Esophagus (tissue), 2 donors: ENCODE results near the gene NCBP2. TPM values are rescaled to one million over a fixed set of nuclear protein-coding genes. Genes with fewer than 3 reads are reported as not detected.

Source experiments
- H3K27ac ChIP-seq, 2 donors: one replicate each; pipeline ENCODE4 v1.5.1; 2013; ENCODE audit warnings: low read depth in 2 of 2, mild to moderate bottlenecking in 2 of 2, inconsistent platforms in 1 of 2, low read length in 1 of 2, moderate library complexity in 1 of 2
- H3K27me3 ChIP-seq, 2 donors: one replicate each; pipeline ENCODE4 v1.6.1; 2013; ENCODE audit warnings: low read length in 2 of 2, control low read depth in 1 of 2, mild to moderate bottlenecking in 1 of 2; ENCODE audit not compliant: insufficient read depth in 2 of 2, control insufficient read depth in 1 of 2
- H3K36me3 ChIP-seq, 2 donors: one replicate each; pipeline ENCODE4 v1.6.1; 2013; ENCODE audit warnings: low read length in 1 of 2; ENCODE audit not compliant: control insufficient read depth in 2 of 2, insufficient read depth in 2 of 2
- H3K4me1 ChIP-seq, 2 donors: one replicate each; pipeline ENCODE4 v1.6.1; 2013; ENCODE audit warnings: low read length in 1 of 2; ENCODE audit not compliant: control insufficient read depth in 2 of 2, insufficient read depth in 2 of 2
- H3K4me3 ChIP-seq, 2 donors: one replicate each; pipeline ENCODE4 v1.5.1; 2013; ENCODE audit warnings: low read length in 2 of 2, mild to moderate bottlenecking in 2 of 2, low read depth in 1 of 2, moderate library complexity in 1 of 2
- H3K9me3 ChIP-seq, 2 donors: one replicate each; pipeline ENCODE4 v1.6.1; 2013; ENCODE audit warnings: mild to moderate bottlenecking in 2 of 2, low read depth in 1 of 2, low read length in 1 of 2, moderate library complexity in 1 of 2; ENCODE audit not compliant: control insufficient read depth in 2 of 2, insufficient read depth in 1 of 2
- WGBS, 2 donors: extraction: QIAGEN DNeasy Blood & Tissue Kit; methylation state at CpG; one replicate each; pipeline ENCODE4 v1.1.7; 2013; 5-methylcytosine and 5-hydroxymethylcytosine counted together
- polyA plus RNA-seq, 2 donors: library from polyadenylated mRNA; stranded (reverse); fragments of 200-250 nt; gene quantifications; one replicate each; pipeline ENCODE4 v1.2.3, GENCODE V29; 2013
- donor health status: healthy with polysubstance abuse.
- donor health status: Bipolar disorder and iron deficiency.

The NCBP2 gene
- polyA plus RNA-seq, 2 donors: 30.1 to 30.9 TPM

DNA sequence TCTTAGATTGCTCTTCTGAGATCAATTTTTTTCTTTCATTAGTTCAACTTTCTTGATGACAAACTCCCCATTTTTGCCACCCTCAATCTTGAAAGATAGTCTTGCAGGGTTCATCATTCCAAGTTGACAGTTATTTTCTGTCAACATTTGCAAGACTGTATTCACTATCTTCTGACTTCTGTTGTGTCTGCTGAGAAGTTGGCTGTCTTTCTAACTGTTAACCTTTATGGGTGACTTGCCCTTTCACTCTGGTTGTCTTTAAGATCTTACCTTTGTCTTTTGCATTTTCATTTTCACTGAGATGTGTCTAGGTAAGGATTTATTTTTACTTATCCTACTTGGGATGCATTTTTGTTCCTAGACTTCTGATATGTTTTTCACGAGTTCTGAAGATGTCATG, 40.9 kb upstream of the NCBP2 start:
- 63 to 71% methylated on average over 1 of the region's 1 CpG for WGBS, 2 donors
- no peak overlapping the region for H3K4me3 ChIP-seq
- no peak overlapping the region for H3K27ac ChIP-seq
- H3K36me3 ChIP-seq: no peaks in the 10 kb centered on the region
- peaks cover 2% of the 10 kb centered on the region in 2 donors for H3K4me1 ChIP-seq
- no peaks in the 10 kb centered on the region for H3K27me3 ChIP-seq
- H3K9me3 ChIP-seq: peaks cover 0 to 5% of the 10 kb centered on the region in 2 donors

DNA sequence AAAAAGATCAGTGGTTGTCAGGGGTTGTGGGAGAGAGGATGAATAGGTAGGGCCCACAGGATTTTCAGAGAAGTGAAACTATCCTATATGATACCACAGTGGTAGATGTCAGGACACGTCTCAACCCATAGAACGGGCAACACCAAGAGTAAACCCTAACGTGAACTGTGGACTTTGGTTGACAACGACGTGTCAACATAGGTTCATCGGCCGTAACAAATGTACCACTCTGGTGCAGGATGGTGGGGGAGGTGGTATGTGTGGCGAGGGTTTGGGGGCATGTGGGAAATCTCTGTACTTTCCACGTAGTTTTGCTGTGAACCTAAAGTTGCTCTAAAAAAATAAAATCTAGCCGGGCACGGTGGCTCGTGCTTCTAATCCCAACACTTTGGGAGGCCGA, 39.3 kb upstream of the NCBP2 start:
- H3K4me1 ChIP-seq: peaks cover 0 to 2% of the 10 kb centered on the region in 2 donors
- peaks cover 0 to 5% of the 10 kb centered on the region in 2 donors for H3K9me3 ChIP-seq
- H3K36me3 ChIP-seq: no peaks in the 10 kb centered on the region
- no peaks in the 10 kb centered on the region for H3K27me3 ChIP-seq
- H3K4me3 ChIP-seq: no peak overlapping the region
- 91 to 92% methylated on average over 13 of the region's 13 CpGs for WGBS, 2 donors
- H3K27ac ChIP-seq: no peak overlapping the region

DNA sequence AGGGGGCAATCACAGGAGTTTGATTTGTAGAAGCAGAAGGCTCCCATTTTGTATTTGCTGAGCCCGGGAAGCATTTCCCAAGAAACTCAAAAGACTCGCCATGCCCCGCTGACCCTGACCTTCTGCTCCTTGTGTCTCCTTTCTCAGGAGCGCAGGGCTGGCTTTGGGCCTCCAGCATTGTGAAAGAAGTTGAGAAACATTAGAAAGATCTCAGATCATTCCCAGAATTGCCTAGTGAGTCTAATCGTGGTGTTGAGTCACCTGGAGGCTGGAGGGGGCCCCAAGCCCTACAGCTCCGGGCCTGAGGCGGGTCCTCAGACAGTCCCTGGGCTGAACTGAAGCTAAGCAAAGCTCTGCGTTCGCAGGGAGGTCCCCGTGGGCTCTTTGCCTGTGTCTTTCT, 37.2 kb upstream of the NCBP2 start:
- no peaks in the 10 kb centered on the region for H3K27me3 ChIP-seq
- no peak overlapping the region for H3K27ac ChIP-seq
- H3K4me1 ChIP-seq: peaks cover 0 to 2% of the 10 kb centered on the region in 2 donors
- H3K4me3 ChIP-seq: no peak overlapping the region
- H3K9me3 ChIP-seq: peaks cover 0 to 2% of the 10 kb centered on the region in 2 donors
- H3K36me3 ChIP-seq: no peaks in the 10 kb centered on the region
- WGBS, 2 donors: 76 to 82% methylated on average over 10 of the region's 10 CpGs

DNA sequence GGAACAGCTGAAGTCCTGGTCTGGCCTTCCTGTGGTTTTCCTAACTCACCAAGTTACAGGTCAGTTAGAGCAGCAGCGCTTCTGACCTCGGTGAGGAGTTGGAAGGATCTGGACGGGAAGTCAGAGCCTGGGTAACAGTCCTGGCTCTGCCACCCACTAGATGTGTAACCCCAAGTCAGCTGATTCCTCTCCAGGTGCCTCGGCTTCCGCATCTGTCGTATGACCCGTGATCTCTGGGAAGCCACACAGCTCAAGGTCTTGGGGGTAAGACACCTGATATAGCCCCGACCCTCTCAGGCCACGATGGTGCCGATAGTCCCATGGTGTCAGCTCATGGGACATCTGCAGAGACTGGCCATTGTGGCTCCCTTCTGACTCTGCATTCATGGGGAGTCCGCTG, 34.6 kb upstream of the NCBP2 start:
- Histone ChIP-seq H3K9me3 (no peaks in the 10 kb centered on the region), H3K27ac (no peak overlapping the region), H3K4me1 (peaks cover 0 to 2% of the 10 kb centered on the region in 2 donors), H3K27me3 (no peaks in the 10 kb centered on the region), H3K36me3 (no peaks in the 10 kb centered on the region), H3K4me3 (no peak overlapping the region)
- 79 to 81% methylated on average over 11 of the region's 11 CpGs for WGBS, 2 donors

DNA sequence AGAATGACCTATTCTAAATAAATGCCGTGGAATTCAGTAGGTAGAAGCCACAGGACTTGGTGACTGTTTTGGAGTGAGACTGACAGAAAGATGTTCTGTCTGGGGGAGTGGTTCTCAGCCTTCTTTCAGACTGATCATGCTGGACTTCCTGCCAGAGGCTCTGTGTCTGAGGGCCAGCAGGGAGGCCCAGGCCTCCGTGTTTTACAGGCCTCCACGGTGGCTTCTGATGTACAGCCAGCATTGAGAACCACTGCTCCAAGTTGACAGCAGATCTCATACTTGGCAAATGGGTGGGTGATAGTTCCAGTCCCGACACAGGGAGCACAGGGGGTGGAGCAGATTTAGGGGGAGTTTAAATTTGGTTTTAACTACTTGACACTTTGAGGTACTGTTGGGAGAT, 33.0 kb upstream of the NCBP2 start:
- Histone ChIP-seq H3K4me1 (peaks cover 0 to 2% of the 10 kb centered on the region in 2 donors), H3K4me3 (no peak overlapping the region), H3K27me3 (no peaks in the 10 kb centered on the region), H3K27ac (no peak overlapping the region), H3K9me3 (no peaks in the 10 kb centered on the region), H3K36me3 (no peaks in the 10 kb centered on the region)
- WGBS, 2 donors: 73 to 77% methylated on average over 4 of the region's 4 CpGs

DNA sequence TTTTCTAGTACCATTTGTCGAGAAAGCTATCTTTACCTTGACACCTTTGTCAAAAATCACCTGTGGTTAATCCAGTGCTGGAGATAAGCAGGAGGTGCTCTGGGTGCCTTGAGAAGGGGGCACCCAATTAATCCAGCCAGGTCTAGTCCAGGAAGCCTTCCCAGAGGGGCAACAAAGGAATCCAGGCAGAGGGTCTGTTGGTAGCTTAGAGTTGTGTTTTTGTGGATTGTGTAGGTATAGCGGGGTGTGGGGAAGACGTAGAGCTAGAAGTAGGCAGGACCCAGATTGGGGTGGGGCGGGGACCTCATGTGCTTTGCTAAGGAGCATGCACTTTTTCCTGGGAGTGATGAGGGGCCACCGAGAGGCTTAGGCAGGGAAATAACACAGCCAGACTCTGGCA, 32.3 kb upstream of the NCBP2 start:
- 82 to 89% methylated on average over 5 of the region's 5 CpGs for WGBS, 2 donors
- no peaks in the 10 kb centered on the region for H3K36me3 ChIP-seq
- no peaks in the 10 kb centered on the region for H3K27me3 ChIP-seq
- H3K4me3 ChIP-seq: no peak overlapping the region
- no peak overlapping the region for H3K27ac ChIP-seq
- peaks cover 0 to 2% of the 10 kb centered on the region in 2 donors for H3K4me1 ChIP-seq
- H3K9me3 ChIP-seq: no peaks in the 10 kb centered on the region

DNA sequence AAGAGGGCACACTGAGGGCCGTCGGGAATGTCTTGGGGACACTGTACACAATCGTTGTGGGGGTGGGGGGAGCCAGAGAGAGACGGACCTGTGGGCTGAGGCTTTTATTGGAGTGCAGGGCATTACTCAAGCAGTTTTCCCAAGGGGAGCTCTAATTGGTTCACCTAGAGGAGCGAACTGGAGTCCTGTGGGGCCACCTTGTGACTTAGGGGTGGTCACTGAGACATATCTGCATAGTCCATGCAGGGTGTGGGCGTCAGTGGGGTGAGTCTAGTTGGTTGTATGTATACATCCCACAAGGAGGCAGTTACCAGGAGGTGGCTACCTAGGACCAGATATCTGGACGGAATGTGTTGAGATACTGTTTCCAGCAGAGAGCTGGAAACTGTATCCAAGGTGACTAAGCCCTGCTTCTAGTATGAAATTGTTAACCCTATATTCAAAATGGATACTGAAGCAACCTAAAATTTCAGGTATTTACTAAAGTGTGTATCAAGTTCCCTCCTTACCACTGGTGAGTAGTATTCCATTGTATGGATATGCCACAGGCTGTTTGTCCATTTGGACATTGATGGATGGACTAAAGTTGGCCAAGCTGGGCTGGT, 28.9 kb upstream of the NCBP2 start:
- Histone ChIP-seq H3K4me3 (no peak overlapping the region), H3K4me1 (peaks cover 3 to 5% of the 10 kb centered on the region in 2 donors), H3K36me3 (peaks cover 0 to 4% of the 10 kb centered on the region in 2 donors), H3K27ac (no peak overlapping the region), H3K9me3 (no peaks in the 10 kb centered on the region), H3K27me3 (no peaks in the 10 kb centered on the region)
- 77 to 80% methylated on average over 7 of the region's 7 CpGs for WGBS, 2 donors

DNA sequence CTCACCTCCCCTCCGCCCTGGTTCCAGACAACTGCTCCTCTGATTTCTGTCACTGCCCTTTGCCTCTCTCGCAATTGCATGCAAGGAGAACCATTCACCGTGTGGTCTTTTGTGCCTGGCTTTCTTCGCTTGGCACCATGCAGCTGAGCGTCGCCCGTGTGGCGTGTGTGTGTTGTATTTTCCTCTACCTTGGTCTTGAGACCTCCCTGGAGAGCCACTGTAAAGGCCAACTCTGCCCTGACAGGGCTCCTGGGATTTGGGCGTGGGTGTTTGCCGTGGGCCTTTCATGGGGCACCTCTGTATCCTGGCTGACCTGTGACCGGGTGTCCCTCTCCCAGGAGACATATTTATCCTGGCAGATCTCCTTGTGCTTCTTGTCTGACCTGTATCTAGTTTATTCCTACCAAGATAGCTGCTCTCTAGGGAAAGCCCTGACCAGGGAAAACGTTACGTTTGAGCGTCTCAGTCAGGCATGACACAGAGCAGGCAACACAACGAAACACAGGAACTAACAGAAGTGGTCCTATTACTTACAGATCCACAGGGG, 28.3 kb upstream of the NCBP2 start:
- H3K9me3 ChIP-seq: no peaks in the 10 kb centered on the region
- H3K4me3 ChIP-seq: no peak overlapping the region
- H3K27me3 ChIP-seq: no peaks in the 10 kb centered on the region
- H3K4me1 ChIP-seq: peaks cover 3 to 5% of the 10 kb centered on the region in 2 donors
- H3K36me3 ChIP-seq: peaks cover 0 to 8% of the 10 kb centered on the region in 2 donors
- no peak overlapping the region for H3K27ac ChIP-seq
- 85 to 87% methylated on average over 15 of the region's 15 CpGs for WGBS, 2 donors

DNA sequence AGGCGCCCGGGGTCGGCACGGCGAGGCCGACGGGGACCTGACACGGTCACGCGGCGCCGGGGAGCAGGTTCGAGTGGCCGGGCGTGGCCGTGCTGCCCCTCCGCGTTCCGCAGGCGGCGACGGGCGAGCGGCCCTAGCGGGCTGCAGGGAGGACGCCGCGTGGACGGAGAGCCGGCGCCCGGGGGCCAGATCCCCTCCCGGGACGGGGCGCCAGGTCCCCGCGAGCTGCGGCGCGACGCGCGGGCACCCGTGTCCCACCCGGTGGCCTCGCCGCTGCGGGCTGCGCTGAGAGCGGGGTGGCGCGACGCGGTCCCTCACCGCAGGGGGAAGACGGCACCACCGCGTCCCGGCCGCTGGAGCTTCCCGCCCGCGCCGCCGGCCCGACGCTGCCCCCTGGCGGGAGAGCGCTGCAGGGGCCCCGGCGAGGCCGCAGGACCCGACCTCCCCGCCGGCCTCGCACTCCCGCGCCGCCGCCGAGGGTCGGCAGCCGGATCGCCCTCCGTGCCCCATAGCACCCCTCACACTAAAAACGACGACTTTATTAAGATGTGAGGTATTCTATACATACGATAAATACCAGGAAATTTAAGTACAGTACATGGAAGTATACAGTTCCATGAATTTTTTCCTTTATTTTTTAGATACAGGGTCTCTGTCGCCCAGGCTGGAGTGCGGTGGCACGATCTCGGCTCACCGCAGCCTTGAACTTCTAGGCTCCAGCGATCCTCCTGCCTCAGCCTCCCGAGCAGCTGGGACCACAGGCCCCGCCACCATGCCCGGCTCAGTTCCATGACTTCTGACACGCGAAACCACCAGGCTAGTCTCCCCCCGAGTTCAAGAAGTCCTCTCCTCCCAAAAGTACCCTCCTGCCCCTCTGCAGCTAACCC, 27.6 kb upstream of the NCBP2 start:
- H3K27ac ChIP-seq: peak overlapping the region; percentile 59 to 65
- 8 to 13% methylated on average over 62 to 100 of the region's 100 CpGs for WGBS, 2 donors

More for the DNA sequence above, 27.6 kb upstream of the NCBP2 start:
- no peaks in the 10 kb centered on the region for H3K9me3 ChIP-seq
- peak overlapping the region; percentile 79 to 85 for H3K4me3 ChIP-seq
- peaks cover 0 to 12% of the 10 kb centered on the region in 2 donors for H3K36me3 ChIP-seq
- H3K27me3 ChIP-seq: no peaks in the 10 kb centered on the region
- H3K4me1 ChIP-seq: peaks cover 3 to 5% of the 10 kb centered on the region in 2 donors
